BE2C (cell line): ENCODE measurements around the gene THOC6.
"Not testable (repeated sequence)": the region's sequence is repeated elsewhere in the genome, so short reads cannot be mapped to it uniquely, and the experiment has no call there.

ENCODE experiments used
- DNase-seq: peaks from one replicate; pipeline ENCODE4 v3.0.0-alpha.2; 2020
- H3K27me3 ChIP-seq: fragments of 250-450 bp; sonication (Bioruptor Pico); 2 replicates; pipeline ENCODE4 v1.5.1; 2020; ENCODE audit warnings: mild to moderate bottlenecking
- H3K36me3 ChIP-seq: fragments of 250-450 bp; sonication (Bioruptor Pico); 2 replicates; pipeline ENCODE4 v1.5.1; 2020; ENCODE audit warnings: mild to moderate bottlenecking
- H3K4me1 ChIP-seq: fragments of 250-450 bp; sonication (Bioruptor Pico); 2 replicates; pipeline ENCODE4 v1.5.1; 2020
- H3K4me3 ChIP-seq: 2 replicates; pipeline ENCODE4 v1.5.1; 2011; ENCODE audit warnings: low read depth, low read length
- H3K9me3 ChIP-seq: fragments of 250-450 bp; sonication (Bioruptor Pico); 2 replicates; pipeline ENCODE4 v1.5.1; 2020
- TF ChIP-seq, protein P1 (sequence below): IDR thresholded peaks from 2 replicates; pipeline ENCODE4 v1.5.1; 2012; ENCODE audit warnings: mild to moderate bottlenecking, low read depth, low read length

THOC6 gene

DNA sequence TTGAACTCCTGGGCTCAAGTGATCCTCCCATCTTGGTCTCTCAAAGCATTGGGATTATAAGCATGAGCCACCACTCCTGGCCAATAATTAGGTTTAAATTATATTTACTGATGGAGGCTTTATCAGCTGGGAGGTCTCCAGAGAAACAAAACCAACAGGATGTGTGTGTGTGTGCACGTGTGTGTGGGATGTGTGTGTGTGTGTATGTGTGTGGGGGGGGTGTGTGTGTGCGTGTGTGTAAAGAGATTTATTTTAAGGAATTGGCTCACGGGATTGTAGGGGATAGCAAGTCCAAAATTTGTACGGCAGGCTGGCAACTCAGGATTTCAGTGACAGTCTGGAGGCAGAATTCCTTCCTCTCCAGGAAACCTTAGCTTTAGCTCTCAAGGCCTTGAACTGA lies 27.2 kb downstream of the THOC6 start:
- TF ChIP-seq, protein P1, sequence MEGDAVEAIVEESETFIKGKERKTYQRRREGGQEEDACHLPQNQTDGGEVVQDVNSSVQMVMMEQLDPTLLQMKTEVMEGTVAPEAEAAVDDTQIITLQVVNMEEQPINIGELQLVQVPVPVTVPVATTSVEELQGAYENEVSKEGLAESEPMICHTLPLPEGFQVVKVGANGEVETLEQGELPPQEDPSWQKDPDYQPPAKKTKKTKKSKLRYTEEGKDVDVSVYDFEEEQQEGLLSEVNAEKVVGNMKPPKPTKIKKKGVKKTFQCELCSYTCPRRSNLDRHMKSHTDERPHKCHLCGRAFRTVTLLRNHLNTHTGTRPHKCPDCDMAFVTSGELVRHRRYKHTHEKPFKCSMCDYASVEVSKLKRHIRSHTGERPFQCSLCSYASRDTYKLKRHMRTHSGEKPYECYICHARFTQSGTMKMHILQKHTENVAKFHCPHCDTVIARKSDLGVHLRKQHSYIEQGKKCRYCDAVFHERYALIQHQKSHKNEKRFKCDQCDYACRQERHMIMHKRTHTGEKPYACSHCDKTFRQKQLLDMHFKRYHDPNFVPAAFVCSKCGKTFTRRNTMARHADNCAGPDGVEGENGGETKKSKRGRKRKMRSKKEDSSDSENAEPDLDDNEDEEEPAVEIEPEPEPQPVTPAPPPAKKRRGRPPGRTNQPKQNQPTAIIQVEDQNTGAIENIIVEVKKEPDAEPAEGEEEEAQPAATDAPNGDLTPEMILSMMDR = no peak
- no peak for DNase-seq
- Histone ChIP-seq H3K27me3 (peaks cover 55% of the 10 kb centered on the region), H3K4me3 (no peak overlapping the region), H3K4me1 (no peaks in the 10 kb centered on the region), H3K9me3 (no peaks in the 10 kb centered on the region), H3K36me3 (no peaks in the 10 kb centered on the region)

DNA sequence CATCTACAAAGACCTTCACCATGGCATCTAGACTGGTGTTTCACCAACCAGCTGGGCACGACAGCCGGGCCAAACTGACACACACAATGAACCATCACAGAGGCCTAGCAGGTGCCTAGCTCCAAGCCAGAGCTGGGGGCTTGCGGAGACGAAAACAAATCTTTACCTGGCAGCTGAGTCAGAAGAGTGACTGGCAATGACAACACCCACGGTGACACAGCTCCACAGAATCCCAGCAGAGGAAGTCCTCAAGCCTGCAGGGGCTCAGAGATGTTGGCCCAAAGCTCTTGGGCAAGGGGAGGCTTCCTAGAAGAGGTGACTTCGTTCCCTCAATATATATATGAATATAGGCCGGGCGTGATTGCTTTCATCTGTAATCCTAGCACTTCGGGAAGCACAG lies 27.7 kb downstream of the THOC6 start:
- Histone ChIP-seq H3K9me3 (no peaks in the 10 kb centered on the region), H3K4me1 (no peaks in the 10 kb centered on the region), H3K4me3 (no peak overlapping the region), H3K36me3 (no peaks in the 10 kb centered on the region), H3K27me3 (peaks cover 50% of the 10 kb centered on the region)
- DNase-seq = no peak
- TF ChIP-seq, protein P1 = no peak

DNA sequence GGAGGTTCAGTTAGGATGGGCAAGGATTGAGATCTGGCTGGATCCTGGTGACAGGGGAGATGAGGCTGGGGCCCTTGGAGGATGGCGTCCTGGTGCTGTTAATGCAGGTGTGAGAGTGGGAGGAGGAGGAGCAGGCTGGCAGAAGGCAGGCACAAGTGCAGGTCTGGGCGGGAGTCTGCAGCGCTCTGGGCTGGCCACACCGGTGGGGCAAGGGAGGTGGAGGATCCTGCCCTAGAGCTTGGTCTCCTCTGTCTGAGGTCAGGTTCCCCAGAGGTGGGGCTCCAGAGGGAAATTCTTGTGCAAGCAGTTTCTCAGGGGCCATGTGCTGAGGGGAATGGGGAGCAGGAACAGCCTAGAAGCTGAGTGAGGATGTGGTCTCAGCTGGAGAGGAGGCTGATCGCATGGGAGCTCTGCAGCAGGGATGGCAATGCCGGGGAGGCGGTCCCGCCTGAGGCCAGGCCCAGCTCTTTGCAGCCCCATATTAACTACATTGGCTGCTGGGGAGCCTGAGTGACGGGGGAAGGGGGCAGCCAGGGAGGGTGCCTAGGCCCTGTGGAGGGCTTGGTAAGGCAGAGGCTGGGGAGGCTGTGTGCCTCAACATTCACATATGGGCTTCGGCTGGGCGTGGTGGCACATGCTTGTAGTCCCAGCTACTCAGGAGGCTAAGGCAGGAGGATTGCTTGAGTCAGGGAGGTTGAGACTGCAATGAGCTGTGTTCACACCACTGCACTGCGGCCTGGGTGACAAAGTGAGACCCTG lies 28.9 kb downstream of the THOC6 start:
- not testable (repeated sequence) for H3K4me3 ChIP-seq, H3K4me1 ChIP-seq, H3K9me3 ChIP-seq, DNase-seq, H3K36me3 ChIP-seq
- H3K27me3 ChIP-seq = peaks cover 38% of the 10 kb centered on the region

DNA sequence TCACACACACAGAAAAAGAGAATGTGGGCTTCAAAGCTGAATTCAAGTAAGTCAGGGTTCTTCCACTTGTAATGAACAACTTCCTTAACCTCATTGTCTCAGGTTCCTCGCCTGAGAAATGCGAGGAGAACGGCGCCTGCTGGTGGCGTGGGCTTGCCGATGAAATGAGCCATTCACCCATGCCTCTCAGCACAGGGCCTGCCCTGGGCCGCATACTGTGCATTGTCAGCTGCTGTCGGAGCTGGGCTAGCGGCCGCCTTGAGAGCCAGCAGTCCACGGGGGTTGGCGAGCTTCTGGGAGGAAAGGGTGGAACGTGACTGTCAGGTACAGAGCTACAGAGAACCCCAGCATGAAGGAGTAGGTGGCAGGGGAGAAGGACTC lies 29.5 kb downstream of the THOC6 start:
- H3K9me3 ChIP-seq, H3K36me3 ChIP-seq, H3K4me3 ChIP-seq, DNase-seq, H3K4me1 ChIP-seq: not testable (repeated sequence)
- H3K27me3 ChIP-seq = peaks cover 35% of the 10 kb centered on the region

DNA sequence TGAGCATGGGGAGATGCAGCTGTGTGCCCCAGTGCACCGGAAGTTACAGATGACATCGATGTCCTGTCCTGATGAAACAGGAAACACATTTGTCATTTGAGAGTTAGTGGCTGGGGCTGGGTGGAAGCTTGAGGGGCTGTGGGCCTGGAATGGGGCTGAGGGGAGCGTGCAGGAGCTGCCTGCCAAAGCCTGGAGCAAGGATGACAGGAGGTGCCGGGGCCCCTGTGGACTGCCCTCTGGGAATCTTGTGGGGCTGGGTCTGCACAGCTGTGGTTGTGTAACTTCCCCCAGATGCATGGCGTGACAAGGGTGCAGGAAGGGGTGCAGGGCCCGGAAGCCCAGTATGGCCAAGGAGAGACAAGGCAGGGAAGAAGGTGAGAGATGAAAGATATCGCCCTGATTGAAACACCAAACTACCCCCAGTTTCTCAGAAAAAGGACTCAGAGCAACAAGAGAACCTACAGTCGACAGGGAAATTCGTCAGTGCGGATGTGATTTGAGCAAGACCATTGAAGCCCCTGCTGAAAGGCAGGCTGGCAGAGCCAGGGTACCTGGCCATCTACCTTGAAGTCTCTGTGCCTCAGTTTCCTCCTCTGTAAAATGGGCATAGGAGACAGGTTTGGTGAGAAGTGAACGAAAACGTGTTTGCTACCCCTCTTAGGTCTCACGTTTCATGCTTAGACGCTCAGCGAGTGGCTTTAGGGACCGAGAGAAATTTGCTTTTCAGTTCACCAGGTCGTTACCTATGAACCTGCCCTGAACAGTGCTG lies 31.3 kb downstream of the THOC6 start:
- TF ChIP-seq, protein P1 = no peak
- no peaks in the 10 kb centered on the region for H3K9me3 ChIP-seq
- H3K4me3 ChIP-seq = no peak overlapping the region
- peaks cover 18% of the 10 kb centered on the region for H3K27me3 ChIP-seq
- H3K4me1 ChIP-seq = no peaks in the 10 kb centered on the region
- no peaks in the 10 kb centered on the region for H3K36me3 ChIP-seq
- DNase-seq = no peak

DNA sequence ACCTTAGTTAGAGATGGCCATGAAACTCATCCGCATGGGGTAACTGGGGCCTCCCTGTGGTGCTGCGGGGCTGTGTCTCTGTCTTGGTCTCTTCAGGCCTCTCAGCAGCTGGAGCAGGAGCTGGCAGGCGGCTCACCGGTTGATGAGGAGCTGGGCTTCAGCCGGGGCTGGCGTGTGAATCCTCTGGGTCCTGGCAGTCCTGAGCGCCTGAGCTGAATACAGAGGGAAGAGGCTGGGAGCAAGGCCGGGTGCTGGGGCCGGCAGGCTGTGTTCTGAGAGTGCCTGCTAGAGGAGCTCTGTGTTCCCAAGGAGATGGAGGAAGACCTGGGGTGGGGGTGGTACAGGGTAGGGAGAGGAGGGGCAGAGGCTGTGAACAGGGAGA lies 31.9 kb downstream of the THOC6 start:
- not testable (repeated sequence) for DNase-seq

DNA sequence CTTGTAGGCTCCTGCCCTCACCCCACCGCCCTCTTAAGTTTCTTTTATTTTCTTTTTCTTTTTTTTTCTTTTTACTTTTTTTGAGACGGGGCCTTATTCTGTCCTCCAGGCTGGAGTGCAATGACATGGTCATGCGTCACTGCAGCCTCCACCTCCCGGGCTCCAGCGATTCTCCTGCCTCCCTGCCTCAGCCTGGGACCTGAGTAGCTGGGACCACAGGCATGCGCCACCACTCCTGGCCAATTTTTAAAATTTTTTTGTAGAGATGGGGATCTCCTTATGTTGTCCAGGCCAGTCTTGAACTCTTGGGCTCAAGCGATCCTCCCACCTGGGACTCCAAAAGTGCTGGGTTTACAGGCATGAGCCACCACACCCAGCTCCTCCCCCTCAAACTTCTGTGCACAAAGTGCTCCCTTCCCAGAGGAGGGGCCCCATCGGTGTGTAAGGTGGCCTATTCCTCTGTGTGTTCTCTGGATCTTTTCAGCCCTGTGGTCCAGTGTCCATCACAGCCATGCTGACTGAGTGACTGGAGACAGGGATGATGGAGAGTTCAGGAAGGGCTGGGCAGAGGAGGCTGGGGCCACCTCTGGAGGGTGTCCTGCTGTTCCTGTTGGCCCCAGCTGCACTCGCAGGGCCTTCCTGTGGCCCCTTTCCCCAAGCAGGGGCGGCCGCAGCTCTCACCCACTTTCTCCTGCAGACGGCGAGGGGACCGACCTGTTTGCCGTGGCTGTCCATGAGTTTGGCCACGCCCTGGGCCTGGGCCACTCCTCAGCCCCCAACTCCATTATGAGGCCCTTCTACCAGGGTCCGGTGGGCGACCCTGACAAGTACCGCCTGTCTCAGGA lies 32.7 kb downstream of the THOC6 start:
- H3K9me3 ChIP-seq = no peaks in the 10 kb centered on the region
- DNase-seq = no peak
- TF ChIP-seq, protein P1 = no peak
- H3K4me1 ChIP-seq = no peaks in the 10 kb centered on the region
- H3K27me3 ChIP-seq = peaks cover 4% of the 10 kb centered on the region; the same call in 1 of the 2 replicates
- H3K4me3 ChIP-seq = no peak overlapping the region
- no peaks in the 10 kb centered on the region for H3K36me3 ChIP-seq

More for the DNA sequence above, 31.9 kb downstream of the THOC6 start:
- not testable (repeated sequence) for H3K36me3 ChIP-seq, H3K4me1 ChIP-seq, H3K4me3 ChIP-seq, H3K9me3 ChIP-seq
- peaks cover 12% of the 10 kb centered on the region for H3K27me3 ChIP-seq
